OCI-LY7 (cell line): ENCODE measurements around the gene HGS. TPM values are rescaled to one million over a fixed set of nuclear protein-coding genes. Genes with fewer than 3 reads are reported as not detected.

Experiments used
- BruUV-seq: library from RNA; stranded (reverse); fragments of 400-500 nt; replicated peaks from 2 replicates; lab custom pipeline; 2021; lab: Mats Ljungman, UMichigan
- CTCF ChIA-PET: fragments of 300-600 bp; sonication (Branson Sonifier 250); formaldehyde crosslinking; loops from one replicate; lab custom pipeline; 2022; ENCODE audit warnings: antibody characterized with exemption; ENCODE audit not compliant: unreplicated experiment; lab: Charles Lee
- POLR2A ChIA-PET: fragments of 300-600 bp; sonication (Branson Sonifier 250); formaldehyde crosslinking; loops from one replicate; lab custom pipeline; 2022; ENCODE audit warnings: antibody characterized with exemption; lab: Charles Lee
- DNase-seq: peaks from one replicate; pipeline ENCODE4 v3.0.0-alpha.2; 2015; ENCODE audit warnings: low spot score
- H2AFZ ChIP-seq: fragments of 200-600 bp; sonication (generic), shearing (Covaris generic); 2 replicates; pipeline ENCODE4 v1.6.1; 2014; ENCODE audit warnings: mild to moderate bottlenecking, antibody characterized with exemption, low read length, moderate library complexity
- H3K27ac ChIP-seq: fragments of 200-600 bp; sonication (generic); 2 replicates; pipeline ENCODE4 v1.5.1; 2014; ENCODE audit warnings: mixed run types, low read depth, mild to moderate bottlenecking, moderate library complexity, low read length, inconsistent platforms; ENCODE audit not compliant: poor library complexity, severe bottlenecking
- H3K36me3 ChIP-seq: fragments of 200-600 bp; sonication (generic); 2 replicates; pipeline ENCODE4 v1.6.1; 2014; ENCODE audit warnings: mild to moderate bottlenecking, antibody characterized with exemption, low read length, moderate library complexity, mixed read lengths; ENCODE audit not compliant: insufficient read depth
- H3K4me1 ChIP-seq: fragments of 200-600 bp; sonication (generic); 2 replicates; pipeline ENCODE4 v1.5.1; 2014; ENCODE audit warnings: mild to moderate bottlenecking, low read length; ENCODE audit not compliant: insufficient read depth, poor library complexity, severe bottlenecking
- H3K4me2 ChIP-seq: fragments of 200-600 bp; sonication (generic); 2 replicates; pipeline ENCODE4 v1.6.1; 2014; ENCODE audit warnings: mild to moderate bottlenecking, low read length
- H3K4me3 ChIP-seq: fragments of 200-600 bp; sonication (generic); 2 replicates; pipeline ENCODE4 v1.5.1; 2014; ENCODE audit warnings: mild to moderate bottlenecking, low read depth, low read length; ENCODE audit not compliant: poor library complexity, severe bottlenecking
- H3K79me2 ChIP-seq: fragments of 200-600 bp; sonication (generic); 2 replicates; pipeline ENCODE4 v1.6.1; 2016; ENCODE audit warnings: low read depth, mild to moderate bottlenecking, low read length, moderate library complexity, mixed read lengths; ENCODE audit not compliant: insufficient read depth
- H3K9me2 ChIP-seq: fragments of 200-600 bp; sonication (generic); 2 replicates; pipeline ENCODE4 v1.6.1; 2016; ENCODE audit warnings: mild to moderate bottlenecking, low read length, mixed read lengths; ENCODE audit not compliant: insufficient read depth
- H3K9me3 ChIP-seq: fragments of 200-600 bp; sonication (generic); 2 replicates; pipeline ENCODE4 v1.6.1; 2014; ENCODE audit warnings: mild to moderate bottlenecking, mixed run types, low read length, mixed read lengths
- H4K20me1 ChIP-seq: fragments of 200-600 bp; sonication (generic); 2 replicates; pipeline ENCODE4 v1.6.1; 2014; ENCODE audit warnings: mild to moderate bottlenecking, antibody characterized with exemption, low read length, moderate library complexity, mixed read lengths; ENCODE audit not compliant: insufficient read depth
- EZH2phosphoT487 ChIP-seq: fragments of 200-600 bp; sonication (generic); IDR thresholded peaks from 2 replicates; pipeline ENCODE4 v1.6.1; 2018; ENCODE audit warnings: low read depth, borderline replicate concordance, mild to moderate bottlenecking, mixed run types, antibody characterized with exemption, low read length, moderate library complexity, mixed read lengths
- intact Hi-C: fragments of 100-400 bp; cut with micrococcal nuclease; formaldehyde crosslinking; loops from one replicate; pipeline ENCODE4 v1.10.0; 2022; ENCODE audit not compliant: unreplicated experiment
- total RNA-seq, 2 experiments: library from RNA; depleted of rRNA in 1 of 2; stranded (reverse); fragments of >200 nt in 1 of 2; shearing (Covaris generic) in 1 of 2; gene quantifications; 2 replicates each; pipeline ENCODE4 v1.2.3, GENCODE V29; 2014 to 2022
- TF ChIP-seq, protein P1 (sequence below): fragments of 200-600 bp; sonication (generic); conservative IDR thresholded peaks from 2 replicates; pipeline ENCODE4 v1.5.1; 2014; ENCODE audit warnings: mild to moderate bottlenecking, antibody characterized with exemption, low read length, moderate library complexity, mixed read lengths

HGS gene
- total RNA-seq, 2 experiments from 2014 or later, result 162 to 175 TPM

DNA sequence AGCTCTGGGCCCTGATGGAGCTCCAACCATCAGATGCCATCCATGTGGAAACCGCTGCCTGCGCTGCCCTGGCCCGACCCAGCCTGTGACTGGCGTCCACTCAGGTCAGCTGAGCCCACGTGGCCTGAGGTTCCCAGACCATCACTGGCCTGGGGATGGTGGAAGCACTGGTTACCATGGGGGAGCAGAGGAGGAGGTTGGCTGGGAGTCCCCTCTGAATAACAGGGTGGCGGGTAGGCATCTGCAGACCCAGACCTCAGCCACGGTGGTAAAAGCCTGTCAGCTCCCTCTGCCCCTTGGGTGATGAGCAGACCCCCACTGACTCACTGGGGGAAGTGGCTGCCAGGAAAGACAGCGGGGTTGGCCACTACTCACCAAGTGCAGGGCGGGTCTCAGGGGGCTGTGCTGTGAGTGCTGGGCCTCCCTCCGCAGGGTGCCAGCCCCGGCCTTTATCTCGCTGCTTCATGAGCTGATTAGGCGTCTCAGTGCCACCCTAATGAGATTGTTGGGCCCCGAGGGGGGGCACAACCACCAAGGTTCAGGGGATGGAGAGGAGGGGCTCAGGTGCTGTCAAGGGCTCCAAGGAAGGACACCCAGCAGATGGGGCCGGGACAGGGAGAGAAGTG is 27.6 kb upstream of the HGS start, which contains the start of gene PDE6G:
Gene PDE6G, minus strand, starts transcription at position 425 of the 626 bp plus-strand sequence. CDS start 3,237 bp downstream, outside the sequence.
- DNase-seq, result no peak
- intact Hi-C loops, result no loop called here
- CTCF ChIA-PET, result no interaction called here
- TF ChIP-seq EZH2phosphoT487, result no peak
- TF ChIP-seq, protein P1, sequence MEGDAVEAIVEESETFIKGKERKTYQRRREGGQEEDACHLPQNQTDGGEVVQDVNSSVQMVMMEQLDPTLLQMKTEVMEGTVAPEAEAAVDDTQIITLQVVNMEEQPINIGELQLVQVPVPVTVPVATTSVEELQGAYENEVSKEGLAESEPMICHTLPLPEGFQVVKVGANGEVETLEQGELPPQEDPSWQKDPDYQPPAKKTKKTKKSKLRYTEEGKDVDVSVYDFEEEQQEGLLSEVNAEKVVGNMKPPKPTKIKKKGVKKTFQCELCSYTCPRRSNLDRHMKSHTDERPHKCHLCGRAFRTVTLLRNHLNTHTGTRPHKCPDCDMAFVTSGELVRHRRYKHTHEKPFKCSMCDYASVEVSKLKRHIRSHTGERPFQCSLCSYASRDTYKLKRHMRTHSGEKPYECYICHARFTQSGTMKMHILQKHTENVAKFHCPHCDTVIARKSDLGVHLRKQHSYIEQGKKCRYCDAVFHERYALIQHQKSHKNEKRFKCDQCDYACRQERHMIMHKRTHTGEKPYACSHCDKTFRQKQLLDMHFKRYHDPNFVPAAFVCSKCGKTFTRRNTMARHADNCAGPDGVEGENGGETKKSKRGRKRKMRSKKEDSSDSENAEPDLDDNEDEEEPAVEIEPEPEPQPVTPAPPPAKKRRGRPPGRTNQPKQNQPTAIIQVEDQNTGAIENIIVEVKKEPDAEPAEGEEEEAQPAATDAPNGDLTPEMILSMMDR, result no peak
- Histone ChIP-seq H3K27ac (no peak within 1 kb of the TSS), H3K9me2 (no peaks in the 10 kb centered on the region), H3K4me3 (no peak within 1 kb of the TSS), H3K36me3 (no peaks in the 10 kb centered on the region; the same call in 1 of the 2 replicates), H3K4me1 (peaks cover 30% of the 10 kb centered on the region), H2AFZ (no peak within 1 kb of the TSS), H3K79me2 (no peaks in the 10 kb centered on the region), H4K20me1 (no peaks in the 10 kb centered on the region), H3K4me2 (no peak within 1 kb of the TSS), H3K9me3 (no peaks in the 10 kb centered on the region)
- POLR2A ChIA-PET, result interaction anchor here (1.6 kb wide), 1 partner anchor 9 kb away, joined by 3 read pairs; no protein-coding TSS in a partner anchor
- BruUV-seq, result no TSS peak

DNA sequence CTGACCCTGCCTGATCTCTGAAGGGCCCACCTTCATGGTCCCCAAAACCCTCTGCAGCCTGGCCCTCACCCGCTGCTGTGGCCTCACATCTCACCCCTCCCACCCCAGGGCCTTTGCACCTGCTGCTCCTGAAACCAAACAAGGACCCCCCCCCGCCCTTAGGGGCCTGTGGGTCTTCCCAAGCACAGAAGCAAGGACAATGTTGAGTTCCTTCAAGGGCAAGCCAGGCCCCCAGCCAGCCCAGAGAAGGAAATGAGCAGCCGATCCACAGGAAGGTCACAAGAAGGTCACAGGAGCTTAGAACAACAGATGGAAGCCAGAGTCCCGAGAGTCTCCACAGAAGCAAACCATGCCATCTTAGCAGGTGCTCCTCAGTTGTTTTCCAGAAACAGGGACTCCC is 27.0 kb upstream of the HGS start:
- Histone ChIP-seq H3K27ac (no peak overlapping the region), H3K4me2 (no peak overlapping the region), H4K20me1 (no peaks in the 10 kb centered on the region), H3K4me3 (no peak overlapping the region), H3K9me2 (no peaks in the 10 kb centered on the region), H2AFZ (no peak overlapping the region), H3K79me2 (no peaks in the 10 kb centered on the region), H3K36me3 (no peaks in the 10 kb centered on the region; the same call in 1 of the 2 replicates), H3K9me3 (no peaks in the 10 kb centered on the region), H3K4me1 (peaks cover 30% of the 10 kb centered on the region)
- DNase-seq, result no peak
- intact Hi-C loops, result no loop called here
- no peak for TF ChIP-seq EZH2phosphoT487
- TF ChIP-seq, protein P1, result no peak
- no TSS peak for BruUV-seq
- ChIA-PET POLR2A (interaction anchor here (0.6 to 1.6 kb wide), 2 partner anchors 8 to 480 kb away, joined by 3 read pairs; no protein-coding TSS in a partner anchor), CTCF (no interaction called here)

DNA sequence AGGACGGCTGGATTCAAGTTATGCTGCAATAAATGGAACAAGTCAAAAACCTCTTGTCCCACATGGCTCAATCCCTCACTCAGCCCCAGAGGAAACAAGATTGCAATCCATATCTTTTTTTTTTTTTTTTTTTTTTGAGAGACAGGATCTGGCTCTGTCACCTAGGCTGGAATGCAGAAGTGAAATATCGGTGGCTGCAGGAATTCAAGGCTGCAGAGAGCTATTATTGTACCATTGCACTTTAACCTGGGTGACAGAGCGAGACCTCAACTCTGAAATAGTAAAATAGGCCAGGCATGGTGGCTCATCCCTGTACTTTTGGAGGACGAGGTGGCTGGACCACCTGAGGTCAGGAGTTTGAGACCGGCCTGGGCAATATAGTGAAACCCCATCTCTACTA is 24.8 kb upstream of the HGS start:
- no peaks in the 10 kb centered on the region for H3K9me2 ChIP-seq
- no peak for DNase-seq
- TF ChIP-seq EZH2phosphoT487, result no peak
- TF ChIP-seq, protein P1, result no peak
- H3K79me2 ChIP-seq, result no peaks in the 10 kb centered on the region
- no peaks in the 10 kb centered on the region for H3K9me3 ChIP-seq
- peaks cover 2% of the 10 kb centered on the region for H3K36me3 ChIP-seq
- BruUV-seq, result no TSS peak
- no peak overlapping the region for H3K27ac ChIP-seq
- H4K20me1 ChIP-seq, result no peaks in the 10 kb centered on the region
- no peak overlapping the region for H2AFZ ChIP-seq
- peaks cover 19% of the 10 kb centered on the region for H3K4me1 ChIP-seq
- no peak overlapping the region for H3K4me2 ChIP-seq
- H3K4me3 ChIP-seq, result no peak overlapping the region
- POLR2A ChIA-PET, result no interaction called here
- intact Hi-C loops, result no loop called here
- CTCF ChIA-PET, result no interaction called here
